HG03175 (cell line): ENCODE data around the gene GARIN5B.

Experiments used
- ATAC-seq: cut with Tn5 transposase; IDR thresholded peaks from one replicate; pipeline ENCODE4 v1.9.1; 2021; ENCODE audit warnings: mild to moderate bottlenecking, moderate library complexity; ENCODE audit not compliant: unreplicated experiment

Gene GARIN5B

GRCh38 chr19:55389386-55390317 is 26.6 kb upstream of the GARIN5B start:
- no peak for ATAC-seq

DNA sequence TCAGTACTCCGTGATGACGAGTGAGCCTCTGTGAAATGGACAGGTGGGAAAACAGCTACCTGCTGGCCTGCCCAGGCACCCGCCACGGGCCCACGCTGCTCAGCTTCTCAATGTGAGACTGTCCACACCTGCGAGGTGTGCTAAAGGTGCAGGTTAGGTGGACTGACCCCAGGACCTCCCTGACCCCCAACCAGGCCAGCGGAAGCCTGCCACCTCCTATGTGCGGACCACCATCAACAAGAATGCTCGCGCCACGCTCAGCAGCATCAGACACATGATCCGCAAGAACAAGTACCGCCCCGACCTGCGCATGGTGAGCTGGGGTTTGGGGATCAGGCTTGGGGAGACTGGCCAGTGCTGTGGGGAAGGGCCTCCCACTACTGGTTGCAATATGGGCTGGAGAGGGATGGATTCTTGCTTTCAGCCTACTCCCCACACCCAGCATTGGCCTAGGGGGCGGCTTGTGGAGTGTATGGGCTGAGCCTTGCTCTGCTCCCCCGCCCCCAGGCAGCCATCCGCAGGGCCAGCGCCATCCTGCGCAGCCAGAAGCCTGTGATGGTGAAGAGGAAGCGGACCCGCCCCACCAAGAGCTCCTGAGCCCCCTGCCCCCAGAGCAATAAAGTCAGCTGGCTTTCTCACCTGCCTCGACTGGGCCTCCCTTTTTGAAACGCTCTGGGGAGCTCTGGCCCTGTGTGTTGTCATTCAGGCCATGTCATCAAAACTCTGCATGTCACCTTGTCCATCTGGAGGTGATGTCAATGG is 24.9 kb upstream of the GARIN5B start:
- ATAC-seq, result no peak

GRCh38 chr19:55386493-55386971 is 23.5 kb upstream of the GARIN5B start:
- ATAC-seq, result no peak

DNA sequence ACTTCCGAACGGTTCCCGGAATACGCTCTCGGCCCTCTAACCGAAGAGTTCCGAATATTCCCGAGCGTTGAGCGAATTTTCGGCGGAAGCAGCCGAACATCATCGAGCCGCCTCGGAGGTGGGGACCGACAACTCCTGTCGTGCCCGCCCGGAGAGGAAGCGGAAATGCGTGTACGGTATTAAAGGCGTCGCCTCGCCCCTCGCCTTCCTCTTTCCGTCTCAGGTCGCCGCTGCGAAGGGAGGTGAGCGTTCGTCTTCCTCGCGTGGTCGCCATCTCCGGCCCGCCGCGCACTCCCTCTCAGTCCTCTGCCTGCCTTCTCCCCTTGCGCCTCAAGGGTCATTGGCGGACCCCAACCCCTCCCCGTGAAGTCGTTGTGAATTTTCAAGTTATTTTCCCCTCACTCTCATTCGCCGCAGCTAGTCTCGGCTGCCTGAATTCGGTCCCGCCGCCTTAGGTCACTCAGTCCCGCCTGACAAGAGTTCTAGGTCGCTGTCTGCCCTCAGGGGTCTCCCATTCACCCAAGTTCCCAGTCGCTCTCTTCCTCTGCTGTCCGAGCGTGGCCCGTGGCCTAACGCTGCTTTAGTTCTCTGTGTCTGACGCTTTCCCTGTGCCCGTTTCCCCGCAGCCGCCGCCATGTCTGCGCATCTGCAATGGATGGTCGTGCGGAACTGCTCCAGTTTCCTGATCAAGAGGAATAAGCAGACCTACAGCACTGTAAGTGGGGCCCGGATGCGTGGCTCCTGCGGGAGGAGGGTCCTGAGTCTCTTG is 22.8 kb upstream of the GARIN5B start, which contains the start of gene RPL28:
TSS of gene RPL28 (plus strand) at position 209 of the 769 bp plus-strand sequence. CDS start at position 635, 426 bp downstream.
- ATAC-seq, result peak; percentile 72

- ATAC-seq, result peak; percentile 60
These were observed 22.1 kb upstream of the GARIN5B start for GRCh38 chr19:55384920-55385723.

GRCh38 chr19:55384131-55384919 is 21.3 kb upstream of the GARIN5B start, which contains the start of gene TMEM238:
Gene TMEM238, minus strand, starts transcription at chr19:55384292. Its CDS starts 33 bp downstream, at chr19:55384259.
- no peak for ATAC-seq

GRCh38 chr19:55383279-55384130 is 20.4 kb upstream of the GARIN5B start:
- no peak for ATAC-seq

GRCh38 chr19:55382522-55383054 is 19.5 kb upstream of the GARIN5B start:
- ATAC-seq, result no peak

DNA sequence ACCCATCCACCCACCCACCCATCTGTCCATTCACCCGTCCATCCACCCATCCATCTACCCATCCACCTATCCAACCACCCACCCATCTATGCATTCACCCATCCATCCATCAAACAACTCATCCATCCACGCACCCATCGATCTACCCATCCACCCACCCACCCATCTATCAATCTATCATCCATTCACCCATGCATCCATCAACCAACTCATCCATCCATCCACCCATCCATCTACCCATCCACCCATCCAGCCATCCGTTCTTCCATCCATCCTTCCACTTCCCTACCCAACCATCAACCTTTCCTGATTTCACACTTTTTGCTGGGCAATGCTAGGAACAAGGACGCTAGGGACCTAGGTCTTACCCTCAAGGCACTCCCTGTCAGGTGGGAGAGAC is 19.0 kb upstream of the GARIN5B start:
- no peak for ATAC-seq

DNA sequence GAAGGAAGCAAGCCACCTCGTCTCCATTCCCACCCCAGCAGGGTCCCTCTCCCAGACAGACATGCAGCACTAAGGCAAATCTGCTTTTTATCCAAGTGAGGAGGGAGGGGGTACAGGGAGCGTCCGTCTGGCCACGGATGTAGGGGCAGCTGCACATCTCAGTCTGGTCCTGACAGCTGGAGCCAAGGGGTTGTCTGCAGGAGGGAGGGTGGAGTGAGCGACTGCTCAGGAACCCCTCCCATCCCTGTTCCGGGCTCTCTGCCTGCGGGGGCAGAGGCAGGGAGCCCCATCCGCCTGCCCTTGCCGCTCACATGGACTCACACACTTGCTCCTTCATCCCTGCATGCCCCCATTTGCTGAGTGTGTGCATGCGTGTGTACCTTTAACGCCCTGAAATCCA is 16.1 kb upstream of the GARIN5B start:
- ATAC-seq, result no peak

DNA sequence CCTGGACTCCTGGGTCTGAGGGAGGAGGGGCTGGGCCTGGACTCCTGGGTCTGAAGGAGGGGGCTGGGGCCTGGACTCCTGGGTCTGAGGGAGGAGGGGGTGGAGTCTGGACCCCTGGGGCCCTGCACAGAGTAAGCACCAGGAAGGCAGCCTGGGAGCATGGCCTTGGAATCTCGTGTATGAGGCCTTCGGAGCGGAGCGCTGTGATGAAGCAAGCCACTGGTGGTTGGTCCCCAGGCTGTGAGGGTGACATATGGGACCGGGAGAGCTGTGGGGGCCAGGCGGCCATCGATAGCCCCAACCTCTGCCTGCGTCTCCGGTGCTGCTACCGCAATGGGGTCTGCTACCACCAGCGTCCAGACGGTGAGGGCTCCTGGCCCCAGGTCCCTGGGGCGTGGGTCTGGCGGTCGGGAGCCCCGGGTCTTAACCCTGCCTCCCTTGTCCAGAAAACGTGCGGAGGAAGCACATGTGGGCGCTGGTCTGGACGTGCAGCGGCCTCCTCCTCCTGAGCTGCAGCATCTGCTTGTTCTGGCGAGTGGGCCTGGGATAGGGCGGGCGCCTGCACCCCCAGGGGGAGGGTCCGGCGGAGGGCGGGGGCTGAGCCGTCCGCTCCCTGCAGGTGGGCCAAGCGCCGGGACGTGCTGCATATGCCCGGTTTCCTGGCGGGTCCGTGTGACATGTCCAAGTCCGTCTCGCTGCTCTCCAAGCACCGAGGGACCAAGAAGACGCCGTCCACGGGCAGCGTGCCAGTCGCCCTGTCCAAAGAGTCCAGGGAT is 14.5 kb upstream of the GARIN5B start:
- ATAC-seq, result no peak

- ATAC-seq, result no peak
These were observed 13.3 kb upstream of the GARIN5B start, which contains the start of gene TMEM190 for GRCh38 chr19:55376241-55376933. Gene TMEM190, plus strand, starts transcription at chr19:55376826. Its CDS starts 28 bp downstream, at chr19:55376854.

DNA sequence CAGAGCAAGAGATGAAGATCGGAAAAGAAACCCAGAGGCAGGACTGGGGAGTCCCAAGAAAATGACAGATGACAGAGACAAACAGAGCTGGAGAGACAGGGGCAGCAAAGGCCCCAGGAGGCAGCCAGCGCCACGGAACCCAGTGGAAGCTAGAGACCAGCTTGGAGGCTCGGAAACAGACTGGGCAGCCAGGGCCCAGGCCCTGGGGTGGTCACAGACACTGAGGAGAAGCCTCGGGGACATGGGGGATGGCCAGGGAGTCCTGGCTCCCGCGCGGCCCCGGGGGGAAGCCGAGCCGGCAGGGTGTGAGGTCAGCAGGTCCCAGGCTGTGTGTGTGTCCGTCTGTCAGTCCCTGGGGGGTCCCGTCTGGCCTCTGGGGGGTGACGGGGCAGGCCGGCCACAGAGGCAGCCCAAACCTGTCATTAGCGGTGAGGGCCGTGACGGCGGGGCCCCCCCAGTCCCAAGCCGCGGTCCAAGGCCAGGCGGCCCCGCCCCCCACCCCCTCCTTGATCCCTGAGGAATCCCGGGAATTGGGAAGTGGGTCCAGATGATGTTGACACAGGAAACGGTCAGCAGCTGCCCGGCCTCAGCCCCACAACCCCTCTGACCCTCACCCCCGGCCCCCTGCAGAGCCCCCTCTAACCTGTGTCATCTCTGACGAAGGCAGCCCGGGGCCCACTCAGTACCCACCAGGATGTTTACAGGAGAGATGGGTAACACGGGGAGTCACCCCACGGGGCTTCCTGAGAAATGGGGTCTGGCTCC is 11.1 kb upstream of the GARIN5B start:
- no peak for ATAC-seq

- no peak for ATAC-seq
These were observed 10.4 kb upstream of the GARIN5B start for GRCh38 chr19:55373306-55373992.
